Thyroid gland (tissue), 4 donors: ENCODE data around the gene ABCA3.

Experiments
- CTCF ChIP-seq, 6 experiments: fragments of 200-600 bp in 3 of 6; fragments of 450-650 bp in 3 of 6; sonication (generic) in 3 of 6; IDR thresholded peaks; one replicate each; pipeline ENCODE4 v1.5.1; 2016 to 2019; ENCODE audit warnings: antibody characterized with exemption in 6 of 6, mild to moderate bottlenecking in 2 of 6, inconsistent platforms in 1 of 6, moderate library complexity in 1 of 6
- POLR2A ChIP-seq, 2 donors: fragments of 450-650 bp; IDR thresholded peaks; one replicate each; pipeline ENCODE4 v1.6.1; 2017; ENCODE audit warnings: antibody characterized with exemption in 2 of 2, mild to moderate bottlenecking in 2 of 2, moderate library complexity in 1 of 2

GRCh38 chr16:2373176-2373575 lies 32.6 kb upstream of the ABCA3 start:
- no peak for TF ChIP-seq CTCF (IDR thresholded peaks at IDR 0.05)
- TF ChIP-seq POLR2A (IDR thresholded peaks at IDR 0.05), result no peak
